Activated CD4-positive, alpha-beta T cell treated with anti-CD3 and anti-CD28 coated beads for 1 hour (primary cell): ENCODE measurements around the gene MAP3K1.
"Not testable (repeated sequence)": the region's sequence is repeated elsewhere in the genome, so short reads cannot be mapped to it uniquely, and the experiment has no call there.

ENCODE experiments used
- DNase-seq: peaks from one replicate; pipeline ENCODE4 v3.0.0-alpha.2; 2020

Gene MAP3K1

DNA sequence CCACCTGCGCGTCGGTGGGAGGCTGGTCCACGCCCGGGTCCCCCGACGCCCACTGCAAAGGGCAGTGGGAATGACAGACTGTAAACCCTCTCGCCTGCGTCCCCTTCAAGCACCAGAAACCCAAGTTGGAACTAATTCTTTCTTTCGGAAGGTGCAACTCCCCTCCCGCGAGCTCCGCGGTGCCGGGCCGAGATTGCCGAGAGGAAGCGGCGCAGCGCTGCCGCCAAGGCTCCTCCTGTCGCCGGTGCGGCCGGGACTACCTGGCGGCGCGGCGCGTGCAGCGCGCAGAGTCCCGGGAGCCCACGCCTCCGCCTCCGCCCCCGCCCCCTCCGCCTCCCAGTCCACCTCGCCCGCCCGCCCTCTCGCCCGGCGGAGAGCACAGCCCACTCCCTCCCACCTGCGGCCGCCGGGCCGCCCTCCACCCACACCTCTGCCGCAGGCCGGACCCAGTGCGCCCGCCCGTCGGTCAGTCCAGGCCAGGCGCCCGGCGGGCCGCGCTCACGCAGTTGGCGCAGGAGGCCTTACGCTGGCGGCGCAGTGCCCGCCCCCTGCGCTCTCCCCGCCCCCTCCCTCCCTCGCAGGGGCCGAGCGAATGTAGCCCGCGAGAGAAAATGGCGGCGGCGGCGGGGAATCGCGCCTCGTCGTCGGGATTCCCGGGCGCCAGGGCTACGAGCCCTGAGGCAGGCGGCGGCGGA, at the start of gene MAP3K1:
Gene MAP3K1, plus strand, starts transcription at position 587 of the 695 bp plus-strand sequence. Its CDS starts 25 bp downstream, at position 612.
- DNase-seq: peak; percentile 77

- DNase-seq: no peak
Observed at GRCh38 chr5:56766926-56767325, 48.4 kb upstream of the MAP3K1 start.

GRCh38 chr5:56769875-56770604, 45.3 kb upstream of the MAP3K1 start:
- no peak for DNase-seq

DNA sequence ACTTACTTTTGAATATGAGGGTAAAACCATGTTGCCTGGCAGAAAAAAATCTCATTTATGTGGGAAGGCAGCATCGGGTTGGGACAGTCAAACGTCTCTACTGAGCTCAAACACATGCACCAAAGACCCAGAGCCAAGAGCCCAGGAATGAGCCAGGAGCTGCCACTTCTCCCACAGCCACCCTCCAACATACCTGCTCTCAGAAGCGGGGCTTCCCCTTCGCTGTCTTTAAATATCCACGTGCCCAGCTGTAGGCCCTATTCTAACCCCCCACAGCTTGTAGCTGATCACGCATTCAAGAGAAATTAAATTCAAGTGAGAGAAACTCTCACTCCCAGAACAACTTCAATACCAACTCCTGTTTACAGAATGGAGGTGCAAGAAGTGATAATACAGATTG, 42.6 kb upstream of the MAP3K1 start:
- no peak for DNase-seq

DNA sequence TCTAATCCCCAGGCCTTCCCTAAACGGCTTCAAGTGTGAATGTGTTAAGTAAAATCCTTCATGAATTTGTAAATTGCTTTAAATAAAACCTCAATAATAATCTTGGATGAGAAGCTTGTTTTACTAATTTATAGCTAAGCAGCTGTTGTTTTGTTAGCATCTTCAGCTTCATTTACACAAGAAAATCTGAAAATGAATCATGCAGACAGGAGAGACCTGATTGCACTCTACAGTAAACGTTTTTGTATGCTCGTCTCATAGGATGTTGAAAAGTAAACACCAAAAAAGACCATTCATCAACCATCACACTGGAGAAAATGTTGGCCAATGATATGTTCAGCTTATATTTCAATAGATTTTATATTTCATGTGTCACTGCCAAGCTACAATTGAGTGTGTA, 40.4 kb upstream of the MAP3K1 start:
- no peak for DNase-seq

- not testable (repeated sequence) for DNase-seq
Observed at GRCh38 chr5:56776212-56776846, 39.0 kb upstream of the MAP3K1 start.

DNA sequence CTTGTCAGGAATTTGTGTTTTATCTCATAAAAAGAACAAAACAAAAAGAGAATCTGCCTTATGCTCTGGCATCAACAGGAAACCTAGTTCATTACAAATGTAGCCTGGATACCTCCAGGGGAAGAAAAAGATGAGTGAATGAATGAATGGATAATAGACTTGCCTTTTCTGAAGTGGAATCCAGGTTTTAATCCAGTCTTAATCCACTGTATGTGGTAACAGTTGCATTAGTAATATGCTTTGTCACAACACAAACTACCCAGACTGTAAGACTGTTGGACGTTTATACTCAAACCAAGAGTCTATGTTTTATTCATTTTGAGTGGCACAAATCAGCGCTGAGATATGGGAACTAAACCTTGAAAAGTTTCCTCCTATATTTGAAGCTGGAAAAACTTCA, 32.1 kb upstream of the MAP3K1 start:
- DNase-seq: no peak

DNA sequence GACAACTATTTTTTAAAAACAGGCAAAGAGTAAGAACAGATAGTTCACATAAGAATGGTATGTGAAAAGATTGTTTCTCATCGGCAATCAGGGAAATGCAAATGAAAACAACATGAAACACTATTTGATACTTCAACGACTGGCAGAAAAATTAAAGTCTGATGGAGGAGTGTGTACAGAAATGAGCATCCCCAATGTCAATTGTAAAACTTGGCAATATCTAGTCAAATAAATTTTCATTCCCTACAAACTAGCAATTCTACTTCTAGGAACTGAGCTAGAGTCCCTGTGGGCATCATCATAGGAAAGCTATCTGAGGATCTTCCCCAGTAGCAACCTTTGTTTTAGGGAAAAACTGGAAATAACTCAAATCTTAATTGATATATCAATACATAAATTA, 29.0 kb upstream of the MAP3K1 start:
- DNase-seq: no peak

GRCh38 chr5:56791396-56791795, 24.0 kb upstream of the MAP3K1 start:
- DNase-seq: no peak

DNA sequence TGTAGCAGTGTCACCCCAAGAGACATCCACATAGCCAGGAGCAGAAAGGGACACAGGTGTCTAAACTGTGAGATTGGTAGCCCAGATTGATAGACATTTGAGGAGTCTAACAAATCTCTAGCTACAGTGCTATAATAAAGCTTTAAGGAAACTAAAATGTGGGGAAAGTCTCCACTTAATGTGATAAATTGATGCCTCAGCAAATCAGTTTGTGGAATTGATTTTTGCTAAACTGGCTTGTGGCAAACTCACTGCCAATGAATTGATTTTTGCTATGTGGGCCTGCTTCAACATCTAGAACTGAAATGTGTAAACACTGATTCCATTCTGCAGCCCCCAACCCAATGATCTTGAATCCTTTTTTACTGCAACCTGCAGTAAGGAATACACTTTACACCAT, 16.8 kb upstream of the MAP3K1 start:
- no peak for DNase-seq

GRCh38 chr5:56800186-56800585, 15.2 kb upstream of the MAP3K1 start:
- DNase-seq: no peak

- DNase-seq: no peak
Observed at GRCh38 chr5:56801256-56801655, 14.1 kb upstream of the MAP3K1 start.

DNA sequence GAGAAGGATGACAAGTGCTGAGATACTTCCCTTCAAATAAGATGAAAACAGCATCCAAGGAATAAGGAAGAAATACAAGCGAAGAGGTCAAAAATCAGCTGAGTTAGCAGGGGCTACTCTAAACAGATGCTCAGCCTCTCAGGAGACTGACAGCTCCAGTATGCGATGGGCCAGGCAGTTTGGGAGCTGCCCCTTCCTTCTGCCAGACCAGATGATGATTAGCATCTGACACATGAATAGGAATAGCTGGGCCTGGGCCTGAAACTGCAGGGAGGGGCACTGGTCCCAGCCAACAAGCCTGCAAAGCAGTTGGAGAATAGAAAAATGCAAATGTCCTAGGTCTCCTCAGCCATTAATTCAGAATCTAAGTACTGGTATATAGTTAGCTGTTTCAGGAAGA, 13.1 kb upstream of the MAP3K1 start:
- DNase-seq: no peak

- DNase-seq: no peak
Observed at GRCh38 chr5:56803025-56803424, 12.3 kb upstream of the MAP3K1 start.

GRCh38 chr5:56803894-56804293, 11.5 kb upstream of the MAP3K1 start:
- no peak for DNase-seq

DNA sequence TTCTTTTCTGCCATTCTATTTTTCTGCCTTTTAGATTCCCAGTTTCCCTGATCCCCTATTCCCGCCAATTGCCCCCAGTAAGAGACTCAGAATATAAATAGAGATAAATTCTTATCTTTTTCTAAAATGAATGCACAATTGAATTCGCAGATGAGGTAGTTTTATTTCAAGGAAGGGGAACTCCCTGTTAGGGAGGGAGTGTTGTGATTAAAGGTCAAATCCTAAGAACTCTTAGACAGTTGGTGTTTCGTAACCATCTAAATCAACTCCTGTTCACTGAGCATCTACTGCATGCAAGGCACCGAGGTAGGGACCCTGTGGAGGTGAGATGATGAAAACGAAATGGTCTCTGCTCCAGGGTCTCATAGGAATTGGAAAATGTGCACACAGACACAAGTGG, 7.7 kb upstream of the MAP3K1 start:
- no peak for DNase-seq

DNA sequence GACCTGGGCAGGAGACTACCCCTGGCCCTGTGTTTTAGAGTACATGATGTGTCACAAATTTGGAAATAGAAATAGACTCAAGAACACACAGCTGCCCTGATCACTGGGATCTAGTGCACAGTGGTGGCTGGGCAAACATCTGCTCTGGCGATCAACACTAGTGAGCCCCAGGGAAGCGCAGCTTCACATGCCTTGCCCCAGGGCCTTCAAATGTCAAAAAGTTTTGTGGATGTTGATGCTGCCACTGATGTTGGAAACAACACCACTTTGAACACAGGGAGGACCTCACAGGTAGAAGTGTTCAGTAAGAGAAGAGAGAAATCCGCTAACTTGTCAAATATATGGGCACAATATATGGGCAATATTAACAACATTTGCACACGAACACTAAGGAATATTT, 7.1 kb upstream of the MAP3K1 start:
- no peak for DNase-seq

GRCh38 chr5:56810826-56811225, 4.5 kb upstream of the MAP3K1 start:
- no peak for DNase-seq

GRCh38 chr5:56812110-56812509, 3.2 kb upstream of the MAP3K1 start:
- no peak for DNase-seq

GRCh38 chr5:56813302-56813701, 2.0 kb upstream of the MAP3K1 start:
- DNase-seq: no peak

GRCh38 chr5:56814361-56814962, 887 bp upstream of the MAP3K1 start:
- no peak for DNase-seq

- DNase-seq: peak; percentile 23
Observed at GRCh38 chr5:56815658-56816545, 553 bp downstream of the MAP3K1 start.
